ENCODE measurements around the gene ASAP3.

ASAP3 gene

GRCh38 chr1:23402286-23403037 is 81.5 kb downstream of the ASAP3 start:
- TF ChIP-seq SIN3A (IDR thresholded peaks at IDR 0.05; ENCODE audit: borderline replicate concordance, insufficient read depth, low read length), result no peak
- no peak for TF ChIP-seq TAF1 (IDR thresholded peaks at IDR 0.05; ENCODE audit: borderline replicate concordance, insufficient read depth, low read length)
- no peak for TF ChIP-seq POLR2AphosphoS5 (IDR thresholded peaks at IDR 0.05; ENCODE audit: low read depth, low read length)
- TF ChIP-seq, protein P1, sequence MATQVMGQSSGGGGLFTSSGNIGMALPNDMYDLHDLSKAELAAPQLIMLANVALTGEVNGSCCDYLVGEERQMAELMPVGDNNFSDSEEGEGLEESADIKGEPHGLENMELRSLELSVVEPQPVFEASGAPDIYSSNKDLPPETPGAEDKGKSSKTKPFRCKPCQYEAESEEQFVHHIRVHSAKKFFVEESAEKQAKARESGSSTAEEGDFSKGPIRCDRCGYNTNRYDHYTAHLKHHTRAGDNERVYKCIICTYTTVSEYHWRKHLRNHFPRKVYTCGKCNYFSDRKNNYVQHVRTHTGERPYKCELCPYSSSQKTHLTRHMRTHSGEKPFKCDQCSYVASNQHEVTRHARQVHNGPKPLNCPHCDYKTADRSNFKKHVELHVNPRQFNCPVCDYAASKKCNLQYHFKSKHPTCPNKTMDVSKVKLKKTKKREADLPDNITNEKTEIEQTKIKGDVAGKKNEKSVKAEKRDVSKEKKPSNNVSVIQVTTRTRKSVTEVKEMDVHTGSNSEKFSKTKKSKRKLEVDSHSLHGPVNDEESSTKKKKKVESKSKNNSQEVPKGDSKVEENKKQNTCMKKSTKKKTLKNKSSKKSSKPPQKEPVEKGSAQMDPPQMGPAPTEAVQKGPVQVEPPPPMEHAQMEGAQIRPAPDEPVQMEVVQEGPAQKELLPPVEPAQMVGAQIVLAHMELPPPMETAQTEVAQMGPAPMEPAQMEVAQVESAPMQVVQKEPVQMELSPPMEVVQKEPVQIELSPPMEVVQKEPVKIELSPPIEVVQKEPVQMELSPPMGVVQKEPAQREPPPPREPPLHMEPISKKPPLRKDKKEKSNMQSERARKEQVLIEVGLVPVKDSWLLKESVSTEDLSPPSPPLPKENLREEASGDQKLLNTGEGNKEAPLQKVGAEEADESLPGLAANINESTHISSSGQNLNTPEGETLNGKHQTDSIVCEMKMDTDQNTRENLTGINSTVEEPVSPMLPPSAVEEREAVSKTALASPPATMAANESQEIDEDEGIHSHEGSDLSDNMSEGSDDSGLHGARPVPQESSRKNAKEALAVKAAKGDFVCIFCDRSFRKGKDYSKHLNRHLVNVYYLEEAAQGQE (IDR thresholded peaks at IDR 0.05; ENCODE audit: insufficient read depth in 1 of 2, low read depth in 2 of 2, low read length in 2 of 2), result no peak
- no peak for TF ChIP-seq FOXP2 (optimal IDR thresholded peaks at IDR 0.05; ENCODE audit: borderline replicate concordance, extremely low read depth, extremely low read length, insufficient read depth)

- TF ChIP-seq POLR2AphosphoS5 (IDR thresholded peaks at IDR 0.05; ENCODE audit: low read depth, low read length), result no peak
- no peak for TF ChIP-seq SIN3A (IDR thresholded peaks at IDR 0.05; ENCODE audit: borderline replicate concordance, insufficient read depth, low read length)
- no peak for TF ChIP-seq FOXP2 (optimal IDR thresholded peaks at IDR 0.05; ENCODE audit: borderline replicate concordance, extremely low read depth, extremely low read length, insufficient read depth)
- TF ChIP-seq, protein P1 (IDR thresholded peaks at IDR 0.05; ENCODE audit: insufficient read depth in 1 of 2, low read depth in 2 of 2, low read length in 2 of 2), result no peak
- TF ChIP-seq TAF1 (IDR thresholded peaks at IDR 0.05; ENCODE audit: borderline replicate concordance, insufficient read depth, low read length), result no peak
Measured at GRCh38 chr1:23401313-23401712, 82.7 kb downstream of the ASAP3 start.

DNA sequence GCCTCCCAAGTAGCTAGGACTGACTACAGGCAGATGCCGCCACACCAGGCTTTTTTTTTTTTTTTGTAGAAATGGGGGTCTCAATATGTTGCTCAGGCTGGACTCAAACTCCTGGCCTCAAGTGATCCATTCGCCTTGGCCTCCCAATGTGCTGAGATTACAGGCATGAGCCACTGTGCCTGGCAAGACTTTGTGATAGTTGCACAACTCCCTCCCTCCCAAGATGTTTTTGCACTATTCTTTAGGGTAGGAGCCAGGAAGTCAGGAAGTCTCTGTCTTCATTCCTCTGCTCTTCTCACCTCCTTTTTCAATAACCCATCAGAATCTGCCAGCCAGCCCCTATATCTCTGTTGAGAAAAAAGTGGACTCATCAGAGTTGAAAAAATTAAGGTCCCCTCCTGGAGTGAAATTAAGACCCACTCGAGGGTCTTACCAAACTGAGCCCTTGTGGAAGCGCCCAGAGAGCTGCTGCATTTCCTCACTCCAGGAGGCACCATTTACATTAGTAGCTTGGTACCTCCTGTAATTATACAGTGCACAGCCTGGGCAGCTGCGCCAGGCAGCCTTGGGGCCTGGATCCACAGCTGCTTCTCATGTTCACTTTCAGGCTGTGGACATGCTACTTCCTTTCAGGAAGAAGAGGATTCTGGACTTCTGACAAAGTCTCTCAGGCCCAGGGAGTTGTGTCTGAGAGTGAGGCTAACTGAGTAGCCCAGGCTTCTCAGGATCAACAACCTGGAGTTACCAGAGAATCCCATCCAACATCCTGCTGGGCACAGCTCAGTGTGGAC is 83.5 kb downstream of the ASAP3 start:
- TF ChIP-seq POLR2AphosphoS5 (IDR thresholded peaks at IDR 0.05; ENCODE audit: low read depth, low read length) (no peak), SIN3A (IDR thresholded peaks at IDR 0.05; ENCODE audit: borderline replicate concordance, insufficient read depth, low read length) (no peak), TAF1 (IDR thresholded peaks at IDR 0.05; ENCODE audit: borderline replicate concordance, insufficient read depth, low read length) (no peak), FOXP2 (optimal IDR thresholded peaks at IDR 0.05; ENCODE audit: borderline replicate concordance, extremely low read depth, extremely low read length, insufficient read depth) (no peak)
- TF ChIP-seq, protein P1 (IDR thresholded peaks at IDR 0.05; ENCODE audit: insufficient read depth in 1 of 2, low read depth in 2 of 2, low read length in 2 of 2), result no peak

GRCh38 chr1:23399229-23399628 is 84.8 kb downstream of the ASAP3 start:
- TF ChIP-seq, protein P1 (IDR thresholded peaks at IDR 0.05; ENCODE audit: insufficient read depth in 1 of 2, low read depth in 2 of 2, low read length in 2 of 2), result no peak
- no peak for TF ChIP-seq POLR2AphosphoS5 (IDR thresholded peaks at IDR 0.05; ENCODE audit: low read depth, low read length)
- no peak for TF ChIP-seq TAF1 (IDR thresholded peaks at IDR 0.05; ENCODE audit: borderline replicate concordance, insufficient read depth, low read length)
- TF ChIP-seq SIN3A (IDR thresholded peaks at IDR 0.05; ENCODE audit: borderline replicate concordance, insufficient read depth, low read length), result no peak
- no peak for TF ChIP-seq FOXP2 (optimal IDR thresholded peaks at IDR 0.05; ENCODE audit: borderline replicate concordance, extremely low read depth, extremely low read length, insufficient read depth)
